ENCODE results near the gene TMEM145.
"Not testable (repeated sequence)": the region's sequence is repeated elsewhere in the genome, so short reads cannot be mapped to it uniquely, and the experiment has no call there.

The TMEM145 gene

DNA sequence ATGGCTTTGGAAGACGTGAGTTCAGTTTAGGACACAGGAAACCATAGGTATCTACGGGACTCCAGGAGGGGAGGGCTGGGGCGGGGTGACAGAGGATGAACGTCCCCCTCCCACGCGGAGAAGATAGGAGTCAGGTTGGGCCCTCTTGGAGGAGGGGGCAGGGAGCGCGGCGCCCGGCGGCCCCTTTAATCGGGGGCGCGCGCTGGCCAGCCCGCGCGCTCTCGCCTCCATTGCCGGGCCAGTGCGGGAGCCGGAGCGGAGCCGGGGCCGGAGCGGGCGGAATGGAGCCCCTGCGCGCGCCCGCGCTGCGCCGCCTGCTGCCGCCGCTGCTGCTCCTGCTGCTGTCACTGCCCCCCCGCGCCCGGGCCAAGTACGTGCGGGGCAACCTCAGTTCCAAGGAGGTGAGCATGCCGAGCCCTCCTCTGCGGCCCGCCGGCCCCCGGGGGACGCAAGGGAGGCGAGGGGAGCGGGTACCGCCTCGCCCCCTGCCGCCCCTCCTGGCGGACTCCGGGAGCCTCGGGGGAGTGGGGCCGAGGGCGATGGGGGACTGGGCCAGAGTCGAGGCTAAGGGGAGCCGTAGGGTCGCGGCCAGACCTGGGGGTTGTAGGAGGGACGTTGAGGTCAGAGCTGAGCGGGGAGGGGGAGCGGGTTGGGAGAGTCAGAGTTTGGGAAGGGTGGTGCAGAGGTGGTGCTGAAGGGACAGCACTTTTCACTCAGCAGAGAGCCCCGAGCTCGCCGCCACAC is at the start of gene TMEM145:
Gene TMEM145 (plus strand): TSS at position 214 of the 744 bp plus-strand sequence. CDS start 68 bp downstream, at position 282.
- TF ChIP-seq, protein P1, sequence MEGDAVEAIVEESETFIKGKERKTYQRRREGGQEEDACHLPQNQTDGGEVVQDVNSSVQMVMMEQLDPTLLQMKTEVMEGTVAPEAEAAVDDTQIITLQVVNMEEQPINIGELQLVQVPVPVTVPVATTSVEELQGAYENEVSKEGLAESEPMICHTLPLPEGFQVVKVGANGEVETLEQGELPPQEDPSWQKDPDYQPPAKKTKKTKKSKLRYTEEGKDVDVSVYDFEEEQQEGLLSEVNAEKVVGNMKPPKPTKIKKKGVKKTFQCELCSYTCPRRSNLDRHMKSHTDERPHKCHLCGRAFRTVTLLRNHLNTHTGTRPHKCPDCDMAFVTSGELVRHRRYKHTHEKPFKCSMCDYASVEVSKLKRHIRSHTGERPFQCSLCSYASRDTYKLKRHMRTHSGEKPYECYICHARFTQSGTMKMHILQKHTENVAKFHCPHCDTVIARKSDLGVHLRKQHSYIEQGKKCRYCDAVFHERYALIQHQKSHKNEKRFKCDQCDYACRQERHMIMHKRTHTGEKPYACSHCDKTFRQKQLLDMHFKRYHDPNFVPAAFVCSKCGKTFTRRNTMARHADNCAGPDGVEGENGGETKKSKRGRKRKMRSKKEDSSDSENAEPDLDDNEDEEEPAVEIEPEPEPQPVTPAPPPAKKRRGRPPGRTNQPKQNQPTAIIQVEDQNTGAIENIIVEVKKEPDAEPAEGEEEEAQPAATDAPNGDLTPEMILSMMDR (IDR thresholded peaks at IDR 0.05; ENCODE audit: borderline replicate concordance, insufficient read depth, low read depth, low read length): 0 out of 2 replicates have a peak, but pooled peaks have one; percentile 5
- peak within 1 kb of the TSS; percentile 36 for H3K4me3 ChIP-seq (ENCODE audit: low read depth, low read length)

DNA sequence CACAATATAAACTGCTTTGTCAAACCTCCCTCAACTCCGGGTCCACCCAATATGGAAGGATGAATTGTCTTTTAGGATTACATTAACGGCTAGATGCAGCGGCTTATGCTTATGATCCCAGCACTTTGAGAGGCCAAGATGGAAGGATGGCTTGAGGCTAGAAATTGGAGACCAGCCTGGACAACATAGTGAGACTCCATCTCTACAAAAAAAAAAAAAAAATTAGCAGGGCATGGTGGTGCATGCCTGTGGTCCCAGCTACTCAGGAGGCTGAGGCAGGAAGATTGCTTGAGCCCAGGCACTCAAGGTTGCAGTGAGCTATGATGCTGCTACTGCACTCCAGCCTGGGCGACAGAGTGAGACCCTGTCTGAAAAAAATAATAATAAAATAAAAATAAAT is 47.0 kb upstream of the TMEM145 start:
- H3K4me3 ChIP-seq (ENCODE audit: low read depth, low read length): not testable (repeated sequence)

DNA sequence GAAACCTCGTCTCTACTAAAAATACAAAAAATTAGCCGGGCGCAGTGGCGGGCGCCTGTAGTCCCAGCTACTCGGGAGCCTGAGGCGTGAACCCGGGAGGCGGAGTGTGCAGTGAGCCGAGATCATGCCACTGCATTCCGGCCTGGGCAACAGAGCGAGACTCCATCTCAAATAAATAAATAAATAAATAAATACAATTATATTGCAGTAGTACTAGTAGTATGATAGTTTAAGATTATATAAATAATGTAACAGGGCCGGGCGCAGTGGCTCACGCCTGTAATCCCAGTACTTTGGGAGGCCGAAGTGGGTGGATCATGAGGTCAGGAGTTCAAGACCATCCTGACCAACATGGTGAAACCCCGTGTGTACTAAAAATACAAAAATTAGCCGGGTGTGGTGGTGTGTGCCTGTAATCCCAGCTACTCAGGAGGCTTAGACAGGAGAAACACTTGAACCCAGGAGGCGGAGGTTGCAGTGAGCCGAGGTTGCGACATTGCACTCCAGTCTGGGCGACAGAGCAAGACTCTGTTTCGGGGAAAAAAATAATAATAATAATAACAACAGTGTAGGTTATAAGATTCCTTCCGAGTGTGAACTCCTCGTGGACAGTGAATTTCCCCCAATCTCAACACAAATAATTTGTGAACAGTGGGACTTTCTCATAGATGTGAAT is 46.0 kb upstream of the TMEM145 start:
- not testable (repeated sequence) for H3K4me3 ChIP-seq (ENCODE audit: low read depth, low read length)

DNA sequence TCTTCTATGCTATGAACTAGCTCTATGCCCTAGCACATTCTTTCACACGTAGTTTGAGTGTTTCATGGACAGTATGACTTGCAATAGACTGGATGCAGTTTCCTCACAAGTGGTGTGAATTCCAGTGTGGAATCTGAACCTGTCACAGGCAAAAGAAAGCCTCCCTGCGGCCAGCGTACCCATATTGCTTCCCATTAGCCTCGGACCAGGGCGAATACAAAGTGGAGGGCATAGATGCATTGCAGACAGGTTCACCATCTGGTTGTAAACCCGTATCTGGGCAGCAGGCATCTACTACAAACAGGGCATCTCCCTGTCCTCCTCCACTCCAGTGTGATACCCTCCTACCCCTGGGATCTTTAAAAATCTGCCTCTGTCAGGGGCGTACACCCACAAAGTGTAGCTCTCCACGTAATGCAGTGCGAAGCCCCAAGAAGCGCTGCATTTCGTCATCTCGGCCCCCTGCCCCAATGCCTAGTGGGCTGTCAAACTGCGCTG is 45.4 kb upstream of the TMEM145 start:
- TF ChIP-seq, protein P1 (IDR thresholded peaks at IDR 0.05; ENCODE audit: borderline replicate concordance, insufficient read depth, low read depth, low read length): no peak
- H3K4me3 ChIP-seq (ENCODE audit: low read depth, low read length): peak overlapping the region; percentile 99

DNA sequence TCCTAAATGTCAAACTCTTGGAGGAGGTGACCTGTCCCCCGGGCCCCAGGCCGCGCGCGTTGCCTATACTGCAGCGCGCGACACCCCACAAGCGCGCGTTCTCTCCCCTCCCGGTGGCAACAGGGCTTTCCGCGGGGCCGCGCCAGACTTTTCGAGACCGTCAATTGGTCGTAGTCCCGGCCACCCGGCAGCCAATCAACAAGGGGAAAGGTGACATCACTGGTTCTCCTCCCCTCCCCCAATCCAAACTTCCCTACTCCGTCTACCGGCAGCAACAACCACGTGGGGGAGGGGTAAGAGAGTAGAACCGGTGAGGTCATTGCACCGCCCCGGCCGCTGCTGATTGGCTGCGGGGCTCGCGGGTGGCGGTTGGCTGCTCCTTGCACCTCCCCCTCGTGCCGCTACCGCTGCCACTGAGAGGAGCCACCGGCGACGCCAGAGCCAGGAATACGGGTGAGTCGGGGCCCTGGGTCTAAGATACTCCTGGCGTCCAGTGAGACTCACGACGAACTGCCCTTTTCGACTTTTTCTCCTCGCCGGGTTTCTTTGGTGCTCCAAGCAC is 44.9 kb upstream of the TMEM145 start:
- H3K4me3 ChIP-seq (ENCODE audit: low read depth, low read length): peak overlapping the region; percentile 99
- TF ChIP-seq, protein P1 (IDR thresholded peaks at IDR 0.05; ENCODE audit: borderline replicate concordance, insufficient read depth, low read depth, low read length): no peak

DNA sequence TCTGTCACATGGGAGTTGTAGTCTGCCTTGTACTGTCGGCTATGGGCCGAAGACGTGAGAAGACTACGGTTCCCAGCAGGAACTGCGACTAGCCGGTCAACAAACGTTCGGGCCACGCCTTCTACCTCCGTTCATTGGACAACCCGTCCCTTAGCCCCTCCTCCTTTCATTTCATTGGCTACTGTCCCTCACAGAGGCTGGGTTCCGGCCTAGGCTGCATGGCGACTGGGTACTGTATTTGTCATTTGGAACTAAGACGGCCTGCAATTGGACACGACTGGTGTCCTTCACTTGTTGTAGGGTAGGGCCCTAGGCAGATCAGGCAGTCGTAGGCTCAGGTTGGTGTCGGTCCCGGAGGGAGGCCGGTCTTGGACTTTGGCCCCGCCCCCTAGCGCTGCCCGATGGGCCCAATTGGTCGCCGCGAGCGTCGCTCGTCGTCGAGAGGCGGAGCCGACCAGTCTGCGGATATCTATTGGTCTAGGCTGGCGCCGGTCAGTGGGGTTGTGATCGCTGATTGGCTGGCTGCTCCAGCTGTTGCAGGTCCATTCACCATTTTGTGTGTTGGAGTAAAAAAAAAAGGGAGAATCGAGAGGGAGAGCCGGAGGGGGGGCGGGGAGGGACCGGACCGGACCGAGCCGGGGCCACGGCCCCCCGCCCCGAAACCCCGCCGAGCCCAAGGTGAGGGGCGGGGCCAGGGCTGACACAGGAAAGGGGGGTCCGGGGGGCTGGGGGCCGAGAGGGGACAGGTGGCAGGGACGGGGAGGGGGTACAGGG is 44.2 kb upstream of the TMEM145 start, which contains the start of gene CIC:
Gene CIC (plus strand): TSS at position 549 of the 774 bp plus-strand sequence. CDS start 2,532 bp downstream, outside the sequence.
- H3K4me3 ChIP-seq (ENCODE audit: low read depth, low read length): peak within 1 kb of the TSS; percentile 99
- TF ChIP-seq, protein P1 (IDR thresholded peaks at IDR 0.05; ENCODE audit: borderline replicate concordance, insufficient read depth, low read depth, low read length): no peak

DNA sequence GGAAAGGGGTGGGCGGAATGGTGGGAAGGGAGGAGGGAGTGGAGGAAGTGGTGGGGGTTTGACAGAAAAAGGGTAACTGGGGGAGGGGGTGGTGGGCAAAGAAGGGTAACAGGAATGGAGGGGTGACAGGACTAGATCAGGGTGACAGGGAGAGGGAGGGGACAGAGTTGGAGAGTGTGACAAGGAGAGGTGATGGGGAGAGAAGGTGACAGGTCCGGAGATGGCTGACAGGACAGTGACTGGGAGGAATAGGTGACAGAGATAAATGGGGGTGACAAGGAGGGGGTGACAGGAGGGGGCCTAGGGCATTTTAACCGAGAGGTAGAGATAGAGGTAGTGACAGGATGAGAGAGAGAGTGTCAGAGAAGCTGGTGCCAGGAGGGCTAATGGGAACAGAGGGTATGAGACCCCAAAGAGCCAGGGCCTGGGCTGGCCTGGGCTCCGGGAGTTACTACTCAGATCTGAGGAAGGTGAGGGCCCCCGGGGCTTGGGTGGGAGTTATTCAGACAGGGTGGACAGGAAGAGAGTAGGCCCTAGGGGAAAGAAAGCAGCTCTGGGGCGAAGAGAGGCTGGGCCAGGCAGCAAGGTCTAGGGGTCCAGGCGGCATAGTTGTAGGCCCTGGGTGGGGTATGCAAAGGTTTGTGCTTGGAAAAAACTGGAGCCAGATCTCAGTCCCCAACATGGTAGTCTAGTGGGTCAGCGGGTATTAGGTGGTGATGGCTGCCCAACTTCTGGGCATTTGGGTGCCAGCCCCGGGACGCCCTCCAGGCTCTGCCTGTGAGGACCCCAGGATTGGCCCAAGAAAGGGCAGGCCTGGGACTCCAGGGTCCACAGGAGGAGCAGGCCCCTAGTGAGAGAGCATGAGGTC is 43.4 kb upstream of the TMEM145 start:
- TF ChIP-seq, protein P1 (IDR thresholded peaks at IDR 0.05; ENCODE audit: borderline replicate concordance, insufficient read depth, low read depth, low read length): no peak
- peak overlapping the region; percentile 67 for H3K4me3 ChIP-seq (ENCODE audit: low read depth, low read length)

All from GM12875 (cell line).